ENCODE measurements around the gene PEMT.
"Not testable (repeated sequence)": the region's sequence is repeated elsewhere in the genome, so short reads cannot be mapped to it uniquely, and the experiment has no call there.

PEMT gene, protein sequence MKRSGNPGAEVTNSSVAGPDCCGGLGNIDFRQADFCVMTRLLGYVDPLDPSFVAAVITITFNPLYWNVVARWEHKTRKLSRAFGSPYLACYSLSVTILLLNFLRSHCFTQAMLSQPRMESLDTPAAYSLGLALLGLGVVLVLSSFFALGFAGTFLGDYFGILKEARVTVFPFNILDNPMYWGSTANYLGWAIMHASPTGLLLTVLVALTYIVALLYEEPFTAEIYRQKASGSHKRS

DNA sequence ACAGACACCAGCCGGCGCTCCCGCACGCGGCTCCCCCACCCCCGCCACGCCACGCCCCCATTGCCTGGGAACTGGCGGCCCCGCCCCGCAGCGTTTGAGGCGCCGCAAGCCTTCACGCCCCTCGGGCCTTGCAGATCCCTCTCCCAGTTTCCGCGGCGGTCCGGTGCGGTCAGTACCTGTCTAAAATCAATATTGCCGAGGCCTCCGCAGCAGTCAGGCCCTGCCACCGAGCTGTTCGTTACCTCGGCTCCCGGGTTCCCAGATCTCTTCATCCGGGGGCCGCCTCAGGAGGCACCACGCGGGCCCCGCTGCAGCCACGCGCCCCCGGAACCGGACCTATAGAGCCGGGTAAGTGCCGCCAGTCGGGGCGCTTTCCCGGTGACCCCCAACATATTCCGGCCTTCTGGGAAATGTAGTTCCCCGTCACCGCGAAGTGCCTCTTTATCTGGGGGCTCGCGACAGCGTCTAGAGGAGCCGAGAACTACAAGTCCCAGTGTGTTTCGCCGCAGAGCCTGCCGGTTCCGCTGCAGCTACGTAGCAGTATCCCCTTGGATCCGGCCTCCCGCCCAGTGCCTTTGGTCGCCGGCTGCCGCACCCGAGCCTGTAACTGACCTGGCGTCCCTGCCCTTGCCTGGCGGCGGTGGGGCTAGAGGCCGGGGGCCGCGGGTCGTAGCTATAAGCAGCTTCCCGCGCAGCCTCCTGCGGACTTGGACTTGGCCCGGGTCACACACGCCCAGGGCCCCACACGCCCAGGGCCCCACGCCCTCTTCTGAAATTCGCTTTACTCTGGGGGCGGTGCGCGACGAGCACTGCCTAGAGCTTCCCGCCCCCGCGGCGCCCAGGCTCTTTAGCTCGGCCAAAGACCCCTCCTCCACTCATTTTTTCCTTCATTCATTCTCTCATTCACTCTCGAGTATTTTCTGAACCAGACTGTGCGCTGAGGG, at the start of gene PEMT:
Gene PEMT, minus strand, starts transcription at position 354 of the 944 bp plus-strand sequence. Its CDS starts 82 bp downstream, at position 272.
- peak within 1 kb of the TSS; percentile 86 for H3K27ac ChIP-seq
- H3K36me3 ChIP-seq: no peaks in the 10 kb centered on the region
- H3K4me2 ChIP-seq: peak within 1 kb of the TSS; percentile 100
- no peaks in the 10 kb centered on the region for H3K27me3 ChIP-seq
- H3K4me3 ChIP-seq: peak within 1 kb of the TSS; percentile 92
- H3K4me1 ChIP-seq: peaks cover 53% of the 10 kb centered on the region
- H3K9me3 ChIP-seq: no peaks in the 10 kb centered on the region
- H3K9ac ChIP-seq: peak within 1 kb of the TSS; percentile 90
- H4K20me1 ChIP-seq: no peaks in the 10 kb centered on the region
- TF ChIP-seq Cebpa-rat (IDR thresholded peaks at IDR 0.05): no peak

DNA sequence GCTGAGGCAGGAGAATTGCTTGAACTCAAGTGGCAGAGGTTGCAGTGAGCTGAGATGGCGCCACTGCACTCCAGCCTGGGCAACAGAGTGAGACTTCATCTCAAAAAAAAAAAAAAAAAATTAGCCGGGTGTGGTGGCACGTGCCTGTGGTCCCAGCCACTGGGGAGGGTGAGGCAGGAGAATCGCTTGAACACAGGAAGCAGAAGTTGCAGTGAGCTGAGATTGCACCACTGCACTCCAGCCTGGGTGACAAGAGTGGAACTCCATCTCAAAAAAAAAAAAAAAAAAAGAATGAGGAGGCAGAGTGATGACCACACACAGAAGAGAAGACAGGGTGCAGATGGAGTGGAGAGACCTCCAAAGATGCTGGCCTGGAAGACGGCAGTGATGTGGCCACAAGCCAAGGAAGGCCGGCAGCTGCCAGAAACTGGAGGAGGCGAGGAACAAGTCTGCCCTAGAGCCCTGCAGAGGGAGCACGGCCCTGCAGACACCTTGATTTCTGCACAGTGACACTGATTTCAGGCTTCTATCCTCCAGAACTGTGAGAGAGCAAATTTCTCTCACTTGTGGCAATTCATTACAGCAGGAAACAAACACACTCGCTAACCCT, 48.3 kb upstream of the PEMT start:
- not testable (repeated sequence) for H3K36me3 ChIP-seq, H3K27me3 ChIP-seq, H3K4me3 ChIP-seq, H3K9me3 ChIP-seq, H3K9ac ChIP-seq, H3K27ac ChIP-seq, H4K20me1 ChIP-seq
- Histone ChIP-seq H3K4me1 (peaks cover 32% of the 10 kb centered on the region), H3K4me2 (peak overlapping the region; percentile 10; the same call in 1 of the 2 replicates)

DNA sequence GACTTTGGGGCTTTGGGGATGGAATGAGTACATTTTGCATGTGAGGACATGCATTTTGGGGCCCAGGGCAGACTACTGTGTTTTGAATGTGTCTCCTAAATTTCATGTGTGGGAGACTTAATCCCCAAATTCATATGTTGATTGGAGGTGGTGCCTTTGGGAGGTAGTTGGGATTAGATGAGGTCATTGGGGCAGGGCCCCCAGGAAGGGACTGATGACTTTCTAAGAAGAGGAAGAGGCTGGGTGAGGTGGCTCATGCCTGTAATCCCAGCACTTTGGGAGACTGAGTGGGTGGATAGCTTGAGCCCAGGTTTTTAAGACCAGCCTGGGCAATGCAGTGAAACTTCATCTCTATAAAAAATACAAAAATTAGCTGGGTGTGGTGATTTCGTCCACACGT, 47.0 kb upstream of the PEMT start:
- Histone ChIP-seq H3K27ac (no peak overlapping the region), H3K36me3 (no peaks in the 10 kb centered on the region)
- no peak for TF ChIP-seq Cebpa-rat (IDR thresholded peaks at IDR 0.05)

DNA sequence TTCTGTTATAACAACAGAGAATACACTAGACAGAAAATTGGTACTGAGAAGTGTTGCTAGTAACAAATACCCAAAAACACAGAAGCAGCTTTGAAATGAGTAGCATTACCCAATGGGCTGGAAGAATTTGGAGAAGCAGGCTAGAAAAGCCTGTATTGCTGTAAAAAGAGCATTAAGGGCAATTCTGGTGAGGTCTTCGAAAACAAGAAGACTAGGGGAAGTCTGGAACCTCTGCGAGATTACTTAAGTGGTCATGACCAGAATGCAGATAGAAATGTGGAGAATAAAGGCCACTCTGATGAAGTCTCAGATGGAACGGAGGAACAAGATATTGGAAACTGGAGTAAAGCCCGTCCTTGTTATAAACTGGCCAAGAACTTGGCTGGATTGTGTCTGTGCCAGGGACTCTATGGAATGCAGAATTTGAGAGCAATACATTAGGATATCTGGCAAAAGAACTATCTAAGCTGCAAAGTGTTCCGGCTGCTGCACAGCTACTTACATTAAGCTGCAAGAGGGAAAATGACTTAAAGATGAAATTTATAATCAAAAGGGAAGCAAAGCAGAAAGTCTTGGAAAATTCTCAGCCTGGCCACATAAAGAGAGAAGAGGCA, 44.9 kb upstream of the PEMT start:
- no peak for TF ChIP-seq Cebpa-rat (IDR thresholded peaks at IDR 0.05)
- H3K36me3 ChIP-seq: no peaks in the 10 kb centered on the region
- peaks cover 25% of the 10 kb centered on the region for H3K4me1 ChIP-seq

More for the DNA sequence above, 47.0 kb upstream of the PEMT start:
- Histone ChIP-seq H4K20me1 (no peaks in the 10 kb centered on the region), H3K9me3 (0 out of 2 replicates have a peak, but pooled peaks cover under 1% of the 10 kb centered on the region), H3K4me2 (no peak overlapping the region), H3K27me3 (no peaks in the 10 kb centered on the region), H3K4me3 (no peak overlapping the region), H3K4me1 (peaks cover 32% of the 10 kb centered on the region), H3K9ac (no peak overlapping the region)

DNA sequence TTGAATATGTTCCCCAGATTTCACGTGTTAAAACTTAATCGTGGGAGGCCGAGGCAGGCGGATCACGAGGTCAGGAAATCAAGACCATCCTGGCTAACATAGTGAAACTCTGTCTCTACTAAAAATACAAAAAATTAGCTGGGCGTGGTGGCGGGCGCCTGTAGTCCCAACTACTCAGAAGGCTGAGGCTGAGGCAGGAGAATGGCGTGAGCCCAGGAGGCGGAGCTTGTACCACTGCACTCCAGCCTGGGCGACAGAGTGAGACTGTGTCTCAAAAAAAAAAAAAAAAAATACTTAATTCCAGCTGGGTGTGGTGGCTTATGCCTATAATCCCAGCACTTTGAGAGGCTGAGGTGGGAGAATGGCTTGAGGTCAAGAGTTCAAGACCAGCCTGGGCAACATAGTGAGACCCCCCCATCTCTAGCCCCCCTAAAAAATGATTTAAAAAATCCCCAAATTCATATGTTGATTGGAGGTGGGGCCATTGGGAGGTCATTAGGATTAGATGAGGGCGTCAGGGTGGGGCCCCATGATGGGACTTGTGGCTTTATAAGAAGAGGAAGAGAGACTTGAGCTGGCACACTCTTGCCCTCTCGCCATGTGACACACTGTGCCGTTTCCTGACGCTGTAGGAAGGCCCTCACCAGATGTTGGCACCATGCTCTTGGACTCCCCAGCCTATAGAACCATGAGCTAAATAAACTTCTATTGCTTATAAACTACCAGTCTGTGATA, 44.2 kb upstream of the PEMT start:
- H3K27ac ChIP-seq: not testable (repeated sequence)

More for the DNA sequence above, 44.9 kb upstream of the PEMT start:
- no peak overlapping the region for H3K4me2 ChIP-seq
- no peaks in the 10 kb centered on the region for H4K20me1 ChIP-seq
- no peaks in the 10 kb centered on the region for H3K27me3 ChIP-seq
- no peak overlapping the region for H3K9ac ChIP-seq
- peaks cover 16% of the 10 kb centered on the region for H3K9me3 ChIP-seq
- H3K27ac ChIP-seq: no peak overlapping the region
- no peak overlapping the region for H3K4me3 ChIP-seq

DNA sequence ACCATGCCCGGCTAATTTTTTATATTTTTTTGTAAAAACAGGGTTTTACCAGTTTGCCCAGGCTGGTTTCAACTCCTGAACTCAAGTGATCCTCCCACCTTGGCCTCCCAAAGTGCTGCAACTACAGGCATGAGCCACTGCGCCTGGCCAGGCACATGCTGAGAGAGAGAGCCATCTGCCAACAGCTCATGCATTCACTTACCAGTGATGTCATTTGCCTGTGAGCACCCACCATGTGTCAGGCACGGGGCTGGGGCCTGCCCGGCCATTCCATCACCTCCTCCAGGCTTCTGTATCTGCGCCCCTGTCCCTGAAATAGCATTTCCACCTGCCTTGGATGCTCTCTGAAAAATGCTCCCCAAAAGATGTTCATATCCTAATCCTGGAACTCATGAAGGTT, 43.6 kb upstream of the PEMT start:
- H3K36me3 ChIP-seq: no peaks in the 10 kb centered on the region
- peaks cover 16% of the 10 kb centered on the region for H3K9me3 ChIP-seq
- H4K20me1 ChIP-seq: no peaks in the 10 kb centered on the region
- no peak overlapping the region for H3K4me3 ChIP-seq
- TF ChIP-seq Cebpa-rat (IDR thresholded peaks at IDR 0.05): no peak
- H3K27ac ChIP-seq: no peak overlapping the region
- peaks cover 12% of the 10 kb centered on the region for H3K4me1 ChIP-seq
- H3K9ac ChIP-seq: no peak overlapping the region
- H3K27me3 ChIP-seq: no peaks in the 10 kb centered on the region
- H3K4me2 ChIP-seq: no peak overlapping the region

More for the DNA sequence above, 44.2 kb upstream of the PEMT start:
- H3K27me3 ChIP-seq, H4K20me1 ChIP-seq, H3K4me2 ChIP-seq, H3K4me3 ChIP-seq, H3K36me3 ChIP-seq, H3K9ac ChIP-seq: not testable (repeated sequence)
- Histone ChIP-seq H3K9me3 (peaks cover 16% of the 10 kb centered on the region), H3K4me1 (peaks cover 18% of the 10 kb centered on the region)

DNA sequence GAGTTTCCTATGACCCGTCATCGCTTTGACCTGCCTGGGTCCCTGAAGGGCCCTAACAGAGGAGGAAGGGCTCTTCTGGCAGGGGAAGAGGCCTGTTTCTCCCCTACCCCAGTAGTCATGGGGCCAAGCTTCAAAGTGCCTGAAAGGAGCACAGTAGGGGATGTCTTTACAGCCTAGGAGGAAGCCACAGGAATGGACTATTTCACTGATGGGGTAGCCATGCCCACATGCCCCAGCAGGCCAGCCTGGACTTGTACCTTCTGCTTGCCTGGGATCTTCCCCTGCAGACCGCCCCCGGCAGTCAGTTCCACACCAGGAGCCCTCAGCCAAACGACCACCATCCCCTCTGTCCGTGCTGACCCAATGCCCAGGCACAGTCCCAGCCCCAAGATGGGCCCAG, 41.8 kb upstream of the PEMT start:
- peaks cover 16% of the 10 kb centered on the region for H3K9me3 ChIP-seq
- no peaks in the 10 kb centered on the region for H4K20me1 ChIP-seq
- no peak for TF ChIP-seq Cebpa-rat (IDR thresholded peaks at IDR 0.05)
- H3K36me3 ChIP-seq: no peaks in the 10 kb centered on the region
- no peaks in the 10 kb centered on the region for H3K27me3 ChIP-seq
- H3K9ac ChIP-seq: no peak overlapping the region
- peaks cover 15% of the 10 kb centered on the region for H3K4me1 ChIP-seq
- no peak overlapping the region for H3K4me2 ChIP-seq
- H3K4me3 ChIP-seq: no peak overlapping the region
- H3K27ac ChIP-seq: no peak overlapping the region

DNA sequence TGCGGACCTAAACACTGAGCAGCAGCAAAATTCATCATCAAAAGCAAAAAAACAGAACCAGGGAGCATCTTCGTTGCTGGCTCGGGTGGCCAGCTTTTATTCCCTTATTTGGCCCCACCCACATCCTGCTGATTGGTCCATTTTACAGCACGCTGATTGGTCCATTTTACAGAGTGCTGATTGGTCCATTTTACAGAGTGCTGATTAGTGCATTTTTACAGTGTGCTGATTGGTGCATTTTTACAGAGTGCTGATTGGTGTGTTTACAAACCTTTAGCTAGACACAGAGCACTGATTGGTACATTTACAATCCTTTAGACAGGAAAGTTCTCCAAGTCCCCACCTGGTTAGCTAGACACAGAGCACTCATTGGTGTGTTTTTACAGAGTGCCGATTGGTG, 41.2 kb upstream of the PEMT start:
- H3K9ac ChIP-seq: not testable (repeated sequence)

DNA sequence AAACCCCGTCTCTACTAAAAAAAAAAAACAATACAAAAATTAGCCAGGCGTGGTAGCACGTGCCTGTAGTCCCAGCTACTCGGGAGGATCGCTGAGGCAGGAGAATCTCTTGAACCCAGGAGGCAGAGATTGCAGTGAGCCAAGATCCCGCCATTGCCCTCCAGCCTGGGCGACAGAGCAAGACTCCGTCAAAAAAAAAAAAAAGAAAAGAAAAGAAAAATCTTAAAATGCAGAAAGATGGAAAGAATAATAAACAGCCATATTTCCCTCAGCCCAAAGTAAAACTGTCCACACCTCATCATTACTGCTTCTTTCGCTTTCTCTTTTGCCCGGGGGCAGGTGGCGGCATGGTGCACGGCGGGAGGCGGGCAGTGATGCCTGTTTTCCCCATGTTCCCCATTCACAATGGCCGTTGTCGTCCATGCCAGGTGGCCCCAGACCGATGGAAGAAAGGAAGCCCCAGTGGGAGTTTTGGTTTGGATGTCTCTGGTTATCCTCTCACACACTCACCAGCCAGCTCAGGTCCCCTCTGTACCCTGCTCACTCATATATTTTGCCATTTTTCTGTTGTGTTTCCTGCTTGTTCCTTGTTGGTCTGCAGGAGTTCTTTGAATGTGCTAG, 37.0 kb upstream of the PEMT start:
- no peak for TF ChIP-seq Cebpa-rat (IDR thresholded peaks at IDR 0.05)
- no peaks in the 10 kb centered on the region for H3K27me3 ChIP-seq
- peak overlapping the region; percentile 53 for H3K4me3 ChIP-seq
- H4K20me1 ChIP-seq: no peaks in the 10 kb centered on the region
- peak overlapping the region; percentile 69 for H3K9ac ChIP-seq
- H3K9me3 ChIP-seq: peaks cover 16% of the 10 kb centered on the region
- H3K27ac ChIP-seq: peak overlapping the region; percentile 80
- peaks cover 14% of the 10 kb centered on the region for H3K4me1 ChIP-seq
- H3K36me3 ChIP-seq: no peaks in the 10 kb centered on the region
- peak overlapping the region; percentile 84 for H3K4me2 ChIP-seq

More for the DNA sequence above, 41.2 kb upstream of the PEMT start:
- peaks cover 19% of the 10 kb centered on the region for H3K4me1 ChIP-seq
- H3K27ac ChIP-seq, H3K27me3 ChIP-seq, H3K36me3 ChIP-seq, H3K4me2 ChIP-seq, H4K20me1 ChIP-seq, H3K4me3 ChIP-seq: not testable (repeated sequence)
- peaks cover 16% of the 10 kb centered on the region for H3K9me3 ChIP-seq

All from BLaER1 (cell line).